GM19467 (cell line): ENCODE results near the gene FGD5.

Source experiments
- ATAC-seq: cut with Tn5 transposase; IDR thresholded peaks from one replicate; pipeline ENCODE4 v1.9.1; 2021; ENCODE audit warnings: mild to moderate bottlenecking, moderate library complexity; ENCODE audit not compliant: unreplicated experiment

The FGD5 gene

GRCh38 chr3:14847613-14848541 is 29.1 kb downstream of the FGD5 start:
- ATAC-seq: no peak

- no peak for ATAC-seq
These were observed 30.1 kb downstream of the FGD5 start for GRCh38 chr3:14848906-14849305.

- no peak for ATAC-seq
These were observed 31.0 kb downstream of the FGD5 start for GRCh38 chr3:14849638-14850230.

GRCh38 chr3:14852058-14852594 is 33.4 kb downstream of the FGD5 start:
- ATAC-seq: no peak

GRCh38 chr3:14852717-14853116 is 34.0 kb downstream of the FGD5 start:
- no peak for ATAC-seq

- no peak for ATAC-seq
These were observed 34.6 kb downstream of the FGD5 start for GRCh38 chr3:14853271-14853951.

GRCh38 chr3:14857506-14857905 is 38.7 kb downstream of the FGD5 start:
- ATAC-seq: no peak

GRCh38 chr3:14858105-14858504 is 39.3 kb downstream of the FGD5 start:
- ATAC-seq: no peak

- no peak for ATAC-seq
These were observed 41.1 kb downstream of the FGD5 start for GRCh38 chr3:14859880-14860279.

GRCh38 chr3:14861031-14861430 is 42.3 kb downstream of the FGD5 start:
- ATAC-seq: no peak

GRCh38 chr3:14861446-14862302 is 42.9 kb downstream of the FGD5 start:
- ATAC-seq: no peak

- no peak for ATAC-seq
These were observed 43.5 kb downstream of the FGD5 start for GRCh38 chr3:14862303-14862660.

GRCh38 chr3:14862661-14863230 is 44.0 kb downstream of the FGD5 start:
- no peak for ATAC-seq

GRCh38 chr3:14863333-14864100 is 44.8 kb downstream of the FGD5 start:
- no peak for ATAC-seq

- no peak for ATAC-seq
These were observed 45.4 kb downstream of the FGD5 start for GRCh38 chr3:14864131-14864530.

- no peak for ATAC-seq
These were observed 47.9 kb downstream of the FGD5 start for GRCh38 chr3:14866627-14867026.

GRCh38 chr3:14867936-14868570 is 49.3 kb downstream of the FGD5 start:
- ATAC-seq: no peak

GRCh38 chr3:14869917-14870782 is 51.4 kb downstream of the FGD5 start:
- ATAC-seq: no peak
